ENCODE data around the gene ADM5. TPM values are rescaled to one million over a fixed set of nuclear protein-coding genes. Genes with fewer than 3 reads are reported as not detected.
A peak's percentile ranks its signal among the peaks of the same experiment; 100 is the strongest.

ADM5 gene
- total RNA-seq, 1 donor from 2014 or later, result 1.5 TPM

DNA sequence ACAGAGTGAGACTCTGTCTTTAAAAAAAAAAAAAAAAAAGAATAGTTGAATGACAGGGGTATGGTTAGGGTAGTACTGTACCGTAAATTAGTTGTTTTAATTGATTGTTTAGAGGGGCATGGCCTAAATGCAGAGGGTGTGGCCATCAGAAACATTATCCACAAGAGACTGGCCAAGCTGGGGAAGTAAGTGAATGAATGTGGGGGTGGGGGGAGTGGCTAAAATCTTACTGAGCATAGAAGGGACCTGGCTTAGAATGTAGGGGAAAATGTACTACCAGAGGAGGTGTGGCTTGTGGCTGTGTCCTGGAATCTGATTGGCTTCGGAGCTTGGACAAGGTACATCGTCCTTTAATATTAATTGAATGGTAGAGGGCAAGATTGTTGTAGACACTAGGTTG lies 19.9 kb upstream of the ADM5 start:
- no peaks in the 10 kb centered on the region for H3K27me3 Mint-ChIP-seq (ENCODE audit: unreplicated experiment)
- H3K36me3 Mint-ChIP-seq (ENCODE audit: unreplicated experiment), result peaks cover 2% of the 10 kb centered on the region
- TF ChIP-seq CTCF (IDR thresholded peaks at IDR 0.05), result no peak
- no peak overlapping the region for H3K27ac Mint-ChIP-seq (ENCODE audit: unreplicated experiment)
- H3K4me3 Mint-ChIP-seq (ENCODE audit: unreplicated experiment), result no peak overlapping the region
- H3K4me1 Mint-ChIP-seq (ENCODE audit: unreplicated experiment), result peaks cover 23% of the 10 kb centered on the region
- DNase-seq (ENCODE audit: extremely low spot score, unreplicated experiment), result no peak
- no peaks in the 10 kb centered on the region for H3K9me3 Mint-ChIP-seq (ENCODE audit: unreplicated experiment)

- Mint-ChIP-seq H3K4me3 (ENCODE audit: unreplicated experiment) (peak overlapping the region; percentile 39), H3K4me1 (ENCODE audit: unreplicated experiment) (peaks cover 14% of the 10 kb centered on the region), H3K27ac (ENCODE audit: unreplicated experiment) (peak overlapping the region; percentile 94), H3K36me3 (ENCODE audit: unreplicated experiment) (peaks cover 2% of the 10 kb centered on the region), H3K9me3 (ENCODE audit: unreplicated experiment) (no peaks in the 10 kb centered on the region), H3K27me3 (ENCODE audit: unreplicated experiment) (no peaks in the 10 kb centered on the region)
- peak; percentile 94 for DNase-seq (ENCODE audit: extremely low spot score, unreplicated experiment)
- TF ChIP-seq CTCF (IDR thresholded peaks at IDR 0.05), result peak; percentile 96
Measured at GRCh38 chr19:49672131-49672919, 17.1 kb upstream of the ADM5 start.

DNA sequence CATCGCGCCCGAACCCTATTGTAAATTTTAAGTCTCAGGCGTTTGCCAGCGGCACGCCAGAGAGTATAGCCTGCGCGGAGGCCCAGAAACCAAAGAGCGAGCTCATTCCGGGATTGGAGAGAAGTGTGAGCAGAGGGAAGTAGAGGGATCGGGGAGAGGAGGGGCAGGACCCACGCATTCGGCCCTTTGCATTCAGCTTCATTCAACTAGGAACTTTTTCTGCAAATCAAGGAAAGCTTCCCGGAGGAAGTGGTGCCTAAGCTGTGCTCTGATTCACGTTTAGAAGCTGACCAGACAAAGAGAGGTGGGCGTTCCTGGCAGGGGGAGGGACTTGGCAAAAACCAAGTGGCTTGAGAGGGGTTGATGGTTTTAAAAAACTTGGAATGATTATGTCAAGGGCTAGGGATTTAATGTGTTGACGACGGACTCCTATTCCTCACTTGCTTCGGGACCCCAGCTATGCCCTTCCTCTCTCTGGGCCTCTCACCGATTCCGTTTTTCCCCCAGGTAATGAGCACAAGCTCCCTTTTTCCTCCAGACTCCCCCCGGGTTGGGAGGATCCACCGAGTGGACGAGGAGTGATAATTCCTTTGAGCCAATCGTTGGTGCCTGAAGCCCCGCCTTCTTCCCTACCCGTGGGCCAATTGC lies 13.1 kb upstream of the ADM5 start:
- DNase-seq (ENCODE audit: extremely low spot score, unreplicated experiment), result peak; percentile 91
- no peak for TF ChIP-seq CTCF (IDR thresholded peaks at IDR 0.05)
- Mint-ChIP-seq H3K9me3 (ENCODE audit: unreplicated experiment) (no peaks in the 10 kb centered on the region), H3K27ac (ENCODE audit: unreplicated experiment) (peak overlapping the region; percentile 99), H3K4me1 (ENCODE audit: unreplicated experiment) (peaks cover 38% of the 10 kb centered on the region), H3K36me3 (ENCODE audit: unreplicated experiment) (peaks cover 2% of the 10 kb centered on the region), H3K4me3 (ENCODE audit: unreplicated experiment) (peak overlapping the region; percentile 99), H3K27me3 (ENCODE audit: unreplicated experiment) (no peaks in the 10 kb centered on the region)

DNA sequence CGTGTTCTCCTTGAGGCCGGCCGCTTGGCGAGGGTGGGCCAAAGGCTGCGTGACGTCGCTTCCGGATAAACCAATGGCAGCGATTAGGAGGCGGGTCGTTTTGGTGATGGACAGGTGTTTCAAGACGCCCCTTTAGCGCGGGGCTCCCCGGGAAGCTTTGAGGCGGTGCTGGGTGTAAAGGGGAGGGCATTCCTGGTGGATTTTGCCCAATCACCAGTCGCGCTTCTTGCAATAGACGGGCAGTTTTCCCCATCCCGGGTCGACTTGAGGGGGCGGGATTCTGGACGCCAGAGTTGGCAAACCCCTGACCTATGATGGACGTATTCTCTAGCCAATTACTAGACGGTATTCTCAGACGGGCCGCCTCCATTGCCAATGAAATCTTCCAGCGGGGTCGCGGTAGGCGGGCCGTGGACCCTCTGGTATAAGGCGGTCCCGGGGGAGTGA lies 12.6 kb upstream of the ADM5 start:
- TF ChIP-seq CTCF (IDR thresholded peaks at IDR 0.05), result no peak
- no peaks in the 10 kb centered on the region for H3K27me3 Mint-ChIP-seq (ENCODE audit: unreplicated experiment)
- peak overlapping the region; percentile 99 for H3K4me3 Mint-ChIP-seq (ENCODE audit: unreplicated experiment)
- peak; percentile 100 for DNase-seq (ENCODE audit: extremely low spot score, unreplicated experiment)
- H3K36me3 Mint-ChIP-seq (ENCODE audit: unreplicated experiment), result peaks cover 2% of the 10 kb centered on the region
- H3K9me3 Mint-ChIP-seq (ENCODE audit: unreplicated experiment), result no peaks in the 10 kb centered on the region
- H3K4me1 Mint-ChIP-seq (ENCODE audit: unreplicated experiment), result peaks cover 38% of the 10 kb centered on the region
- H3K27ac Mint-ChIP-seq (ENCODE audit: unreplicated experiment), result peak overlapping the region; percentile 99

- no peak for TF ChIP-seq CTCF (IDR thresholded peaks at IDR 0.05)
- peak within 1 kb of the TSS; percentile 99 for H3K4me3 Mint-ChIP-seq (ENCODE audit: unreplicated experiment)
- H3K27ac Mint-ChIP-seq (ENCODE audit: unreplicated experiment), result peak within 1 kb of the TSS; percentile 99
- DNase-seq (ENCODE audit: extremely low spot score, unreplicated experiment), result no peak
- H3K4me1 Mint-ChIP-seq (ENCODE audit: unreplicated experiment), result peaks cover 32% of the 10 kb centered on the region
- H3K27me3 Mint-ChIP-seq (ENCODE audit: unreplicated experiment), result no peaks in the 10 kb centered on the region
- no peaks in the 10 kb centered on the region for H3K9me3 Mint-ChIP-seq (ENCODE audit: unreplicated experiment)
- peaks cover under 1% of the 10 kb centered on the region for H3K36me3 Mint-ChIP-seq (ENCODE audit: unreplicated experiment)
Measured at GRCh38 chr19:49677231-49677900, 12.0 kb upstream of the ADM5 start, which contains the start of gene PRMT1. PRMT1 (plus strand) TSS chr19:49677271; CDS start chr19:49677281, 10 bp downstream.

All from osteocyte (in vitro differentiated cells).